ENCODE data around the gene GPX5.

- TF ChIP-seq EZH2phosphoT487 (IDR thresholded peaks at IDR 0.05; ENCODE audit: low read length) = no peak
- no peak for TF ChIP-seq CTCF (IDR thresholded peaks at IDR 0.05; ENCODE audit: low read length)
- no peak for TF ChIP-seq EZH2 (optimal IDR thresholded peaks at IDR 0.05; ENCODE audit: low read depth, low read length)
These were observed 29.5 kb downstream of the GPX5 start for GRCh38 chr6:28555136-28555535.

Data from MM.1S (cell line).